HG03103 (cell line): ENCODE measurements around the gene NCOA3.
"Not testable (repeated sequence)": the region's sequence is repeated elsewhere in the genome, so short reads cannot be mapped to it uniquely, and the experiment has no call there.

Source experiments
- ATAC-seq: cut with Tn5 transposase; IDR thresholded peaks from one replicate; pipeline ENCODE4 v1.9.1; 2021; ENCODE audit warnings: low read depth; ENCODE audit not compliant: unreplicated experiment

The NCOA3 gene

DNA sequence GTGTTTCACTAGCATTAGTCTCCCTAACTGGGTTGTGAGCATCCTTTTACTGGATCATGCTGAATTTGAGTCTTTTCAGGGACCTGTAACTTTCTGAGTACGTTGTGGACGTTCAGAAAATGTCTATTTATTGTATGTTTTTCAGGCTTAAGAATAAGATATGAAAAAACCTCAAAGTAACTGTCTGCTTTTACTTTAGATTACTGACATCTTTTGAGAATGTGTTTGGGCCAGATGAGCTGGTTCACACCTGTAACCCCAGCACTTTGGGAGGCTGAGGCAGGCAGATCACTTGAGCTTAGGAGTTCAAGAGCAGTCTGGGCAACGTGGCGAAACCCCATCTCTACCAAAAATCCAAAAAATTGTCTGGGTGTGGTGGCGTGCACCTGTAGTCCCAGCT, 32.7 kb downstream of the NCOA3 start:
- ATAC-seq = no peak

DNA sequence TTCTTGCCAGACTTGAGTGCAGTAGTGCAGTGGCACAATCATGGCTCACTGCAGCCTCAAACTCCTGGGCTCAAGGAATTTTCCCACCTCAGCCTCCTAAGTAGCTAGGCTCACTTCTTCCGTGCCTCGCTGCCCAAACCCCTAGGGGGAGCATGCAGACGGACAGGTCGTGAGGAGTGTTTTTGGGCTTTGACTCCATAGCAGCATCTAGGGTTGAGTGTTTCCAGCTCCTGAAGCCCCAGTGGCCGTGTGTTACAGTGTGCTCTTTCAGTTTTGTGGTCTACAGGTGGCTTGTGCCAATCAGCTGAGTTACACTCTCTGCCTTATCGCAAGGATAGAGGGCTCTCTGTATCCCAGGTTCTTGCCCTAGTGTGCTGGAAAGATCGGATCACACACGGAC, 33.4 kb downstream of the NCOA3 start:
- ATAC-seq = no peak

DNA sequence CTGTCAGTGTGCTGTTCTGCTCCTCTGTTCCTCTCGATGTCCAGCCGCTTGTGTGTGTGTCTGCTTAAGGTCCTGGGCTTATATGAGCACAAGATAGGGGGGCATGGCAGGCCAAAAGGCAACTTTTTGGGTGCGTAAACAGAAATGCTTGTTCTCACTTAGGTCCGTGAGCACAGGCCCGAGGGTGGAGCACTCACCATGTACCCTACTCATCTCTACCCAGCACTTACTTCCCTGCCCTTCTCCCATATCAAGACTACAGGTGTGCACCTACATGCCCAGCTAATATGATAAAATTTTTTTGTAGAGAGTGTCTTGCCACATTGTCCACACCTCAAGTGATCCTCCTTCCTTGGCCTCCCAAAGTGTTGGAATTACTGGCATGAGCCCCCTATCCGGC, 34.3 kb downstream of the NCOA3 start:
- ATAC-seq = no peak

DNA sequence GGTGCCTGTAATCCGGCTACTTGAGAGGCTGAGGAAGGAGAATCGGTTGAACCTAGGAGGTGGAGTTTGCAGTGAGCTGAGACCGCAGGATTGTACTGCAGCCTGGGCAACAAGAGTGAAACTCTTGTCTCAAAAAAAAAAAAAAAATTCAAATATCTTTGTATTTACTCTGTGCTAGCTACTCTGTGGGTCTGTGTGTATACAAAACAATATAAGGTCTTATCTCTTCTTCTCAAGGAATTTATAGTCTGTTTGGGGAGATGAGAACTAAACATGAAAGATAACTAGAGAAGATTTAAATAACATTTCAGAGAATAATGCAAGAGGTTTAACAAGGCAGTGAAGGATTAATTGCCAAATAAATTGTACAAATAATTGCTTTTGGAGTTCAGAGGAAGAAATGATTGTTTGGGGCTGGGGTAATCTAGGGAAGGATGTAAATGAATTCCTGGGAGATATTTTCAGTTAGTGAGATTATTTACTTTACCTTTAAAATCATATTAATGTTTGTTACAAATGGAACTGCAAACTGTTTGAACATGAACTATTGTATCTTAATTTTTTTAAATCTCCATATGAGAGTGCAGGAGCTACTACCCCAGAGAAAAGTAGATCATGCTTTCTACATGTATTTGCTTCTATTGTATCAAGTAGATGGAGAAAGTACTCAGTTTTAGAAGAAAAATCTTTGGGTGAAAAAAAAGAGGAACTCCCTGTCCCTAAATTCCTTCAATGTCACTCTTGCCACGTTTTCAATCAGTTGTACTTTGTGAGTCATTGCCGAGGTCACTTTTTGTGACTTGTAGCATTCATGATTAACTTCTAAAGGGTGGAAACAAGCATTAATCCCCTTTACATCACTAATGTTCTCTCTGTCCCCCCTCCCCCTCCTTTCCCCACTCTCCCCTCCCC, 39.0 kb downstream of the NCOA3 start:
- ATAC-seq = no peak

DNA sequence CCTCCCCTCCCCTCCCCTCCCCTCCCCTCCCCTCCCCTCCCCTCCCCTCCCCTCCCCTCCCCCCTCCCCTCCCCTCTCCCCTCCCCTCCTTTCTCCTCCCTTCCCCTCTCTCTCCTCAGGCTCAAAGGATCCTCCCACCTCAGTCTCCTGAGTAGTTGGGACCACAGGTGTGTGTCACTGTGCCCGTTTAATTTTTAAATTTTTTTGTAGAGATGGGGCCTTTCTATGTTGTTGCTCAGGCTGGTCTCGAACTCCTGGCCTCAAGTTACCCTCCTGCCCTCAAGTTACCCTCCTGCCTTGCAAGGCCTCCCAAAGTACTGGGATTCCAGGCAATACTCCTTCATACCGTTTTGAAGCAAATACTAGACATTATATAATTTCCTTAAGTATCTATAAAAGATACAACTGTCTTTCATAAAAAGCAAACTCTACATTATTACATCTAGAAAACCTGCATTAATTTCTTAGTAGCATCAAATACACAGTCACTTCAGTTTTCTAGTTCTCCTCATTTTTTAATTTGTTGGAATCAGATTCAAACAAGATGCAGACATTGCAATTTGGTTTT, 39.8 kb downstream of the NCOA3 start:
- no peak for ATAC-seq

DNA sequence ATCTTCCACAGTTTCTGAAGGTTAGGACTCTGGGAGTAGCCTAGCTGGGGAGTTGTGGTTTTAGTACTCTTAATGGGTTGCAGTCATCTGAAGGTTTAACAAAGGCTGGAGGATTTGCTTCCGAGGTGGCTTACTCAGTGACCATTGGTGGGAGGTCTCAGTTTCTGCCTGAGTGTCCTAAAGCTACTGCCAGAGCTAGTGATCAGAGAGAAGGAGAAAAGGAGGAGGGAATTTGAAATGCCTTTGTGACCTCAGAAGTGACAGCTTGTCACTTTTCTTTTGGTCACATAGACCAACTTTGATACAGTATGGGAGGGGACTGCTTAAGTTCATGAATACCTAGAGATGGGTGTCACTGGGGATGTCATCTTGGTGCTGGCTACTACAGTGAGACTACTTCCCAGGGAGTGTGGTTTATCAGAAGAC, 41.3 kb downstream of the NCOA3 start:
- no peak for ATAC-seq

DNA sequence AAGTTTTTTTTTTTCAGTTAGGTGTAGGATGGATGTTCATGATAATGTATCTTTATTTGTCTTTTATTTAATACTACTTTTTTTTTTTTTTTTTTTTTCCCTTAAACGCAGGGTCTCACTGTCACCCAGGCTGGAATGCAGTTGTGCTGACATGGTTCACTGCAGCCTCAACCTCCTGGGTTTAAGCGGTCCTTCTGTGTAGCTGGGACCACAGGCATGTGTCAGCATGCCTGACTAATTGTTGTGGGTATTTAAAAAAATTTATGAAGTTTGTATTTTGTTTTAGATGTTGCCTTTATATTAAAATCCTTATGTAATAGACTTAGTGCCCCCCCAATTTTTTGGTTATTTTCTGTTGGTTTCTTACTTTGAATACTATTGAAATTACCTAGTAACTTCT, 42.6 kb downstream of the NCOA3 start:
- no peak for ATAC-seq

DNA sequence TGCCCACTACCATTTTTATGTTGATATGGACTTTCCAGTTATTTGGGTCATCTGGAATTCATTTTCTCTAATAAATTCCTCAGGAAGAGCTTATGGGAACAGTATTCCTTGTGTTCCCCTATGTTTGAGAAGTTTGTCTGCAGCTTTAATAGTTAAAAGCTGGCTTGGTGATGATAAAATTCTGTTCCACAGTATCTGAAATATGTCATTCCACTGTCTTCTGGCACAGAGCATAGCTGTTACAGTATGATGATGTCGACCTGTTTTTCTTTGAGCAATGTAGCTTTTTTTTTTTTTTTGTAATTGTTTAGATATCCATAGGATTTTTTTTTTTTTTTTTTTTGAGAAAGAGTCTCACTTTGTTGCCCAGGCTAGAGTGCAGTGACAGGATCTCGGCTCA, 43.2 kb downstream of the NCOA3 start:
- no peak for ATAC-seq

DNA sequence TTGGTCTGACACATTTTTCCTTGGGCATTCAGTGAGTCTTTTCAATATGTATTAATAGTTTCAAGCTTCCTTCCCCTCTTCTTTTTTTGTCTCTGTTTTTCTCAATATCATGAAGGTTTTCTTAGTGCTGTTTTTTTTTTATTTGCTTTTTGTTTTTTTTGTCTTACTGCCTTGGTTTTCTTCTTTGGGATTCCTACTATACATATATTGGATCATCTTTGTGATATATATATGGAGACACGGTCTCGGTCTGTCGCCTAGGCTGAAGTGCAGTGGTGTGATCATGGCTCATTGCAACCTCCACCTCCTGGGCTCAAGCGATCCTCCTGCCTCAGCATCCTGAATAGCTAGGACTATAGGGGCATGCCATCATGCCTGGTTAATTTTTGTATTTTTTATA, 43.8 kb downstream of the NCOA3 start:
- ATAC-seq = no peak

DNA sequence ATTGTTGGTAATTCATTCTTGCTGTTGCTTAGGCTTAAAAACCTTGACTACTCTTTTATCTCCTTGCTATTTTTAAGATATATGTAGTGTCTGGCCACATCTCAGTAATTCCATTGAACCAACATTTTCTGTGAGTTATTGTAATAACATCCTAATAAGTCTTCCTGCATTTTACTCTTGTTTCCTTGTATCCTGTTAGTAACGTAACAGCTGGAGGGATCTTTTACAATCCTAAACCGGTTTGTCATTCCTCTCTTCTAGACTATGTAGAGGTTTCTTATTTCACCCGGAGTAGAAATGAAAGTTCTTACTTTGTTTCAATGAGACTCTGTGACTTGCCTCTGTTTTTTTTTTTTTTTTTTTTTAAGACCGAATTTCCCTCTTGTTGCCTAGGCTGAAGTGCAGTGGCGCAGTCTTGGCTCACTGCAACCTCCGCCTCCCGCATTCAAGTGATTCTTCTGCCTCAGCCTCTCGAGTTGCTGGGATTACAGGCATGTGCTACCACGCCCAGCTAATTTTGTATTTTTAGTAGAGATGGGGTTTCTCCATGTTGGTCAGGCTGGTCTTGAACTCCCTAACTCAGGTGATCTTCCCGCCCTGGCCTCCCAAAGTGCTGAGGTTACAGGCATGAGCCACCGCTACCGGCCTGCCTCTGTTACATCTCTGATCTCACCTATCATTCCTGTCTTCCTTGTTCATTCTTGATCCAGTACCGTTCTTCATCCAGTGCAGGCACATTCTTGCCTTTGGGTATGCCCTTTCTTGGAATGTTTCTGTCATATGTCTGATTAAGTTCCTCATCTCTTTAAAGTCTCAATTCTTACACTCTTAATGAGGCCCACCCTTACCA, 44.7 kb downstream of the NCOA3 start:
- ATAC-seq = no peak

DNA sequence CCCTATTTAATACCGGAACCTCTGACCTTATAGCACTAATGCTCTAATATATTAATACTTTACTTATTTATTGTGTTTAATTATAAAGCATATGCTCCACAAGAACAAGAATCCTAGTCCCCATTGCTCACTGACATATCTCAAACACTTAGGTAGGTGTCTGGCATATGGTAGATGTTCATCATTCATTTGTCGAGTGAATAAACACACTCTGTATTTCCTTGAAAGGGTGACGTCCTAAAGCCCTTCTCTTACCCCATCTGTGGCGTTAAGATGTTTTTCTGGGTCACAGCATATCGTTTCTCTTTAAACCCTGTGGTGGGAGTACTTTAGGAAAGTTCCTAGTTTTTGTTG, 45.3 kb downstream of the NCOA3 start:
- no peak for ATAC-seq

DNA sequence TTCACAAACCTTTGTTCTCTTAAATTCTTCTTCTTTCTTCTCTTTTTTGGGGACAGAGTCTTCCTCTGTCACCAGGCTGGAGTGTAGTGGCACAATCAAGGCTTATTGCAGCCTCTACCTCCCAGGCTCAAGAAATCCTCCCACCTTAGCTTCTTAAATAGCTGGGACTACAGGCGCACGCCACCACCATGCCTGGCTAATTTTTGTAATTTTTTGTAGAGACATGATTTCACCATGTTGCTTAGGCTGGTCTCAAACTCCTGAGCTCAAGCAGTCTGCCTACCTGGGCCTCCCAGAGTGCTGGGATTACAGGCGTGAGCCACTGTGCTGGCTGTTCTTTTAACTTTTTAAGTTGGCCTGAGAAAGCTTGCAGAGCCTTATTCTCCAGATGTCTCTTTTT, 48.0 kb downstream of the NCOA3 start:
- no peak for ATAC-seq

DNA sequence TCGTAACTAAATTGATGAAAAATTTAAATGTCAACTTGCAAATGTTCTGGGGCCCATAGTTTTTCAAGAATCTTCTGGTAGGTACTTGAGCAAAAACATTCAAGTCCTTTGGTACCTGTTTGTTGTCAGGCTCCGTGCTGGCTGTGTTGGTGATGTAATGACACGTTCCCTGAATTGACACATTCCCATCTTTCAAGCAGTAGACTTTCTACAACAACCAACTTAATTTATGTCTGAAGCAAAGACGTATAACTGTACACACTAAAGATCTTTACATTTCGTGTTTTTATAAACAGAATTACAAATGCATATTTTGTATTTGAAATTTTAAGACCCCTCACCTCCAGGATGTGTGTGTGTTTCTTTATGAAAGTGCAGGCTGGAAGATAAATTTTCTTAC, 49.5 kb downstream of the NCOA3 start:
- ATAC-seq = no peak

DNA sequence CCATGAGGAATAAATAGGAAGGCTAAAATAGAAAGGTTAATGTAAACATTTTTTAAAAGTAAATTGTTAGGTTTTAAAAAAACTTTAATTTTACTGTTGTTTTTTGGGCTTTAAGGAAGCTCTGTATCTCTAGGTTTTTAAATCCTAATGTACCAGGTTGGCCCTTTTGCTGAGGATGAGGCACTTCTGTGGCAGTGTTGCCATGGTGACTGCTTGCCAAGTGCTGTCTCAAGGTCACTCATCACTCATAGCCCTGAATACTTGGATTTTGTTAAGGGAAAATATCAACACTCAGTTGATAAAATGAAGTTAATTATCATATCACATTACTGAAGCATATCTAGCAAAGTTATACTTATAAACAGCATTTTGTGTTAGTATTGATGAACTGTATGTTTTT, 50.2 kb downstream of the NCOA3 start:
- ATAC-seq = no peak

DNA sequence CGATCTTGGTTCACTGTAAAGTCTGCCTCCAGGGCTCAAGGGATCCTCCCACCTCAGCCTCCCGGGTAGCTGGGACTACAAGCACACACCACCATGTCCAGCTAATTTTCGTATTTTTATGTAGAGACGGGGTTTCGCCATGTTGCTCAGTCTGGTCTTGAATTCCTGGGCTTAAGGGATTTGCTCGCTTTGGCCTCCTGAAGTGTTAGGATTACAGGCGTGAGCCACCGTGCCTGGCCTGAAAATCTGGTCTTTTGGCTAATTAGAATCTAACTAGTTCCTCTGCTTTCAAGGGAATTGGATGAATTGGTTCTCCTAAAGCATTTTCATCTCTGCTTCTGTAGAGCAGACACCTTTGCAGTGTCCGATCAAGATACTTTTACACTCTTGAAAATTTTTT, 51.3 kb downstream of the NCOA3 start:
- ATAC-seq = no peak

DNA sequence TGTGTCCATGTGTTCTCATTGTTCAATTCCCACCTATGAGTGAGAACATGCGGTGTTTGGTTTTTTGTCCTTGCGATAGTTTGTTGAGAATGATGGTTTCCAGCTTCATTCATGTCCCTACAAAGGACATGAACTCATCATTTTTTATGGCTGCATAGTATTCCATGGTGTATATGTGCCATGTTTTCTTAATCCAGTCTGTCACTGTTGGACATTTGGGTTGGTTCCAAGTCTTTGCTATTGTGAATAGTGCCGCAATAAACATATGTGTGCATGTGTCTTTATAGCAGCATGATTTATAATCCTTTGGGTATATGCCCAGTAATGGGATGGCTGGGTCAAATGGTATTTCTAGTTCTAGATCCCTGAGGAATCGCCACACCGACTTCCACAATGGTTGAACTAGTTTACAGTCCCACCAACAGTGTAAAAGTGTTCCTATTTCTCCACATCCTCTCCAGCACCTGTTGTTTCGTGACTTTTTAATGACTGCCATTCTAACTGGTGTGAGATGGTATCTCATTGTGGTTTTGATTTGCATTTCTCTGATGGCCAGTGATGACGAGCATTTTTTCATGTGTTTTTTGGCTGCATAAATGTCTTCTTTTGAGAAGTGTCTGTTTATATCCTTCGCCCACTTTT, 52.0 kb downstream of the NCOA3 start:
- ATAC-seq = not testable (repeated sequence)

DNA sequence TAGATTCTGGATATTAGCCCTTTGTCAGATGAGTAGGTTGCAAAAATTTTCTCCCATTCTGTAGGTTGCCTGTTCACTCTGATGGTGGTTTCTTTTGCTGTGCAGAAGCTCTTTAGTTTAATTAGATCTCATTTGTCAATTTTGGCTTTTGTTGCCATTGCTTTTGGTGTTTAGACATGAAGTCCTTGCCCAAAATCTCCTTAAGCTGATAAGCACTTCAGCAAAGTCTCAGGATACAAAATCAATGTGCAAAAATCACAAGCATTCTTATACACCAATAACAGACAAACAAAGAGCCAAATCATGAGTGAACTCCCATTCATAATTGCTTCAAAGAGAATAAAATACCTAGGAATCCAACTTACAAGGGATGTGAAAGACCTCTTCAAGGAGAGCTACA, 52.6 kb downstream of the NCOA3 start:
- not testable (repeated sequence) for ATAC-seq

DNA sequence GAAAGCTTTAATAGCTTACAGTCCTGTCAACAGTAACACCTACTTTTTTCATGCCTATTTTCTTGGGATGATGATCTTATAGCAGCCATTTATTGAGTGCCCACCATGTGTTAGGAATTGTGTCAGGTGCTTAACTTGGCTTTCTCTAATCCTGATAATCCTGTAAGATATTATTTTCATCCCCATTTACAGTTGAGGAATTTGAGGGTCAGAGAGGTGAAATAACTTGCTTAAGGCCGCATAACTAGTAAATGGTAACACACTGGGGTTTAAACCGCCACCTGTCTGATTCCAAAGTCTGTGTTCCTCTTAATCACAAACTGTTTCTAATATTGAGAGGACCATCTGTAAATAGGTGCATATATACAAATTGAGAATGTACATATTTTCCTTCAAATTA, 55.5 kb downstream of the NCOA3 start:
- no peak for ATAC-seq

DNA sequence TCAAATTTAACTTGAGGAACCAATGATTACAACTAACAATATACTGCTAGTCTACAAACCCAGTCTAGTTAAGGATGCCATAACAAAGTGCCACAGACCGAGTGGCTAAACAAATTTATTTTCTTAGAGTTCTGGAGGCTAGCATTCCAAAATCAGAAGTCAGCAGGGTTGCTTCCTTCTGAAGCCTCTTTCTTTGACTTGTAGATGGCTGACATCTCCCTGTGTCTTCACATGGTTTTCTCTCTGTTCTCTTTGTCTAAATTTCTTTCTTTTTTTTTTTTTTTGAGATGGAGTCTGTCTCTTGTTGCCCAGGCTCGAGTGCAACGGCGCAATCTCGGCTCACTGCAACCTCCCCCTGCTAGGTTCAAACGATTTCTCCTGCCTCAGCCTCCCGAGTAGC, 56.1 kb downstream of the NCOA3 start:
- no peak for ATAC-seq

DNA sequence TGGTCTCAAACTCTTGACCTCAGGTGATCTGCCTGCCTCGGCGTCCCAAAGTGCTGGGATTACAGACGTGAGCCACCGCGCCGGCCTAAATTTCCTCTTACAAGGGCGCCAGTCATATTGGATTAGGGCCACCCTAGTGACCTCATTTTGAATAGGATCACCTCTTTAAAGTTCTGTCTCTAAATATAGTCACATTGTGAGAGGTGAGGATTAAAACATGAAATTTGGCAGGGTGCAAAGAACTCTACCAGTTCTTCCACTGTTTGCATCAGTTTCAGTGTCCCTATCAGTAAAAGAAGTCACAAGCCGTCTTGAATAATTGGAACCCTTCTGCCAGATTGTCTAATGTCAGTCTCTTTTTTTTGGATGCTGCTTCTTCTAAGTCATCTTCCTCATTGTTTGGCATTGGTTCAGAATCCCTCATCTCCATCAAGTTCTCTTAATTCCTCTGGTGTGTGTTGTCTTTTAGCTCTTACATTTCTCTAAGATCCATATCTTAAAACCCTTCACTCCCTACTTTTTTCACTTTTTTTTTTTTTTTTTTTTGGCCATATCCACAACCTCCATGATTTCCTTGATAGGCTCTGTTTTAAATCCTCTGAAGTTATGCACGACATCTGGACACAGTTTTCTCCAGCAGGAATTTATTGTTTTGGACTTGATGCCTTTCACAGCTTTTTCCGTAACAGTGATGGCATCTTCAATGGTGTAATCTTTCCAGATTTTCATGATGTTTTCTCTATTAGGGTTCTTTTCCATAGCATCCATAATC, 56.8 kb downstream of the NCOA3 start:
- ATAC-seq = no peak
